Endothelial cell of umbilical vein (primary cell): Measurements from ENCODE around the gene ZP4. TPM values are rescaled to one million over a fixed set of nuclear protein-coding genes. Genes with fewer than 3 reads are reported as not detected.

Experiments used
- BruUV-seq: library from RNA; stranded (reverse); fragments of 400-500 nt; replicated peaks from 2 replicates; lab custom pipeline; 2021; lab: Mats Ljungman, UMichigan
- CTCF ChIA-PET: fragments of 300-600, 350-600 bp; sonication (Branson Sonifier 250); formaldehyde crosslinking; loops from one replicate; lab custom pipeline; 2021; ENCODE audit warnings: antibody characterized with exemption, inconsistent platforms; lab: Charles Lee
- POLR2A ChIA-PET: fragments of 300-600, 350-600 bp; sonication (Branson Sonifier 250); formaldehyde crosslinking; loops from one replicate; lab custom pipeline; 2021; ENCODE audit warnings: antibody characterized with exemption, inconsistent platforms; lab: Charles Lee
- DNase-seq: peaks from one replicate; pipeline ENCODE4 v3.0.0-alpha.2; 2011; ENCODE audit warnings: low read depth, low spot score
- FAIRE-seq: peaks from 2 replicates; lab custom pipeline; 2011; peaks lifted over from hg19 to GRCh38; lab: Jason Lieb, UNC
- H2AFZ ChIP-seq: 2 replicates; pipeline ENCODE4 v1.6.0; 2012; ENCODE audit warnings: low read depth, low read length, control low read depth, inconsistent platforms
- H3K27ac ChIP-seq: 2 replicates; pipeline ENCODE4 v1.5.1; 2011; ENCODE audit warnings: low read depth, mild to moderate bottlenecking, control low read depth, low read length, moderate library complexity; ENCODE audit not compliant: insufficient read depth
- H3K27me3 ChIP-seq, 2 experiments: 2 replicates each; pipeline versions ENCODE4 v1.6.0 to v1.6.1; 2011; ENCODE audit warnings: low read length in 2 of 2, mixed read lengths in 1 of 2; ENCODE audit not compliant: control insufficient read depth in 2 of 2, insufficient read depth in 2 of 2
- H3K36me3 ChIP-seq, 2 experiments: 2 replicates in 1 of 2; 3 replicates in 1 of 2; pipeline ENCODE4 v1.5.1; 2011; ENCODE audit warnings: low read length in 2 of 2, mild to moderate bottlenecking in 1 of 2, moderate library complexity in 1 of 2; ENCODE audit not compliant: control insufficient read depth in 2 of 2, insufficient read depth in 2 of 2; ENCODE audit errors: extremely low read depth in 1 of 2
- H3K4me1 ChIP-seq: 3 replicates; pipeline ENCODE4 v1.5.1; 2011; ENCODE audit warnings: mild to moderate bottlenecking, low read length; ENCODE audit not compliant: control insufficient read depth, insufficient read depth; ENCODE audit errors: extremely low read depth
- H3K4me2 ChIP-seq: 2 replicates; pipeline ENCODE4 v1.6.1; 2011; ENCODE audit warnings: low read length, control low read depth, mixed read lengths; ENCODE audit not compliant: insufficient read depth
- H3K4me3 ChIP-seq, 3 experiments: fragments of 200-600 bp in 1 of 3; sonication (generic), shearing (Covaris generic) in 1 of 3; replicated peaks in 1 of 3; 2 replicates each; pipeline ENCODE4 v1.5.1; 2011 to 2016; ENCODE audit warnings: control low read depth in 3 of 3, low read length in 3 of 3, mild to moderate bottlenecking in 2 of 3, inconsistent platforms in 1 of 3, low read depth in 1 of 3, moderate library complexity in 1 of 3; ENCODE audit not compliant: insufficient read depth in 1 of 3
- H3K79me2 ChIP-seq: 2 replicates; pipeline ENCODE4 v1.6.0; 2012; ENCODE audit warnings: low read length, inconsistent platforms; ENCODE audit not compliant: control insufficient read depth, insufficient read depth
- H3K9ac ChIP-seq: replicated peaks from 2 replicates; pipeline ENCODE3; 2011; ENCODE audit warnings: low read length, control low read depth; ENCODE audit not compliant: insufficient read depth; ENCODE audit errors: extremely low read depth
- H3K9me1 ChIP-seq: replicated peaks from 3 replicates; pipeline ENCODE4 v1.6.0; 2011; ENCODE audit warnings: mild to moderate bottlenecking, low read length; ENCODE audit not compliant: control insufficient read depth, insufficient read depth; ENCODE audit errors: extremely low read depth
- H3K9me3 ChIP-seq: replicated peaks from 2 replicates; pipeline ENCODE4 v1.5.1; 2012; ENCODE audit warnings: low read length, inconsistent platforms; ENCODE audit not compliant: control insufficient read depth, insufficient read depth
- H4K20me1 ChIP-seq: replicated peaks from 2 replicates; pipeline ENCODE3; 2011; ENCODE audit warnings: mild to moderate bottlenecking, low read length; ENCODE audit not compliant: control insufficient read depth, insufficient read depth; ENCODE audit errors: extremely low read depth
- CTCF ChIP-seq, 2 donors: IDR thresholded peaks; 1 replicate in 1 of 2; 2 replicates in 1 of 2; pipeline ENCODE4 v1.5.1; 2011; ENCODE audit warnings: low read length in 2 of 2, mild to moderate bottlenecking in 2 of 2, moderate library complexity in 2 of 2, control low read depth in 1 of 2, inconsistent platforms in 1 of 2, low read depth in 1 of 2; ENCODE audit not compliant: insufficient read depth in 1 of 2; ENCODE audit errors: extremely low read depth in 1 of 2
- EZH2 ChIP-seq: IDR thresholded peaks from 2 replicates; pipeline ENCODE4 v1.6.1; 2012; ENCODE audit warnings: borderline replicate concordance, low read depth, mild to moderate bottlenecking, moderate library complexity, low read length, inconsistent platforms; ENCODE audit not compliant: severe bottlenecking
- FOS ChIP-seq: IDR thresholded peaks from 2 replicates; pipeline ENCODE4 v1.6.1; 2011; ENCODE audit warnings: mild to moderate bottlenecking, low read length, moderate library complexity, borderline replicate concordance; ENCODE audit not compliant: insufficient read depth
- GATA2 ChIP-seq: IDR thresholded peaks from 2 replicates; pipeline ENCODE4 v1.7.0; 2011; ENCODE audit warnings: low read depth, mild to moderate bottlenecking, moderate library complexity, mixed read lengths, low read length; ENCODE audit not compliant: insufficient read length, insufficient read depth
- JUN ChIP-seq: IDR thresholded peaks from 2 replicates; pipeline ENCODE4 v1.6.1; 2011; ENCODE audit warnings: borderline replicate concordance, low read depth; ENCODE audit not compliant: insufficient read length, insufficient read depth
- MAX ChIP-seq: IDR thresholded peaks from 2 replicates; pipeline ENCODE4 v1.6.1; 2011; ENCODE audit not compliant: insufficient read depth, insufficient read length
- MYC ChIP-seq: IDR thresholded peaks from one replicate; pipeline ENCODE4 v1.6.1; 2011; ENCODE audit warnings: mild to moderate bottlenecking, low read depth, low read length
- POLR2A ChIP-seq: IDR thresholded peaks from 2 replicates; pipeline ENCODE4 v1.6.1; 2012; ENCODE audit warnings: low read depth, mild to moderate bottlenecking, control low read depth, low read length
- POLR2AphosphoS5 ChIP-seq: IDR thresholded peaks from 2 replicates; pipeline ENCODE4 v1.6.1; 2012; ENCODE audit warnings: low read depth, mild to moderate bottlenecking, control low read depth, low read length, moderate library complexity; ENCODE audit not compliant: insufficient read depth
- dilution Hi-C: fragments of 300-500 bp; cut with MboI; formaldehyde crosslinking; loops from one replicate; pipeline ENCODE4 v1.15.0; 2019; ENCODE audit warnings: low sequenced_read_pairs; ENCODE audit not compliant: extremely low pct_ligation_motif_present
- intact Hi-C: fragments of 100-400 bp; cut with micrococcal nuclease; formaldehyde crosslinking; loops from one replicate; pipeline ENCODE4 v1.10.0; 2022
- polyA plus RNA-seq, 4 experiments: library from polyadenylated mRNA; depleted of rRNA in 3 of 4; stranded (reverse) in 3 of 4; unstranded in 1 of 4; fragments of >200 nt; gene quantifications; 2 replicates each; pipeline versions ENCODE4 v1.2.1 to v1.2.3, GENCODE V29; 2011 to 2012; ENCODE audit warnings: missing spikeins in 1 of 4
- total RNA-seq: library from RNA; stranded (reverse); gene quantifications from 2 replicates; pipeline ENCODE4 v1.2.3, GENCODE V29; 2021

Gene ZP4
- total and polyA plus RNA-seq, 2 donors (not counting 3 experiments of a cell fraction or from before 2014, with no cell fraction given) = not detected

- H2AFZ ChIP-seq = no peak overlapping the region
- peaks cover 2% of the 10 kb centered on the region for H3K9me3 ChIP-seq
- no peaks in the 10 kb centered on the region for H3K4me1 ChIP-seq
- no peak overlapping the region for H3K27ac ChIP-seq
- TF ChIP-seq MYC = no peak
- TF ChIP-seq FOS = no peak
- no peak for TF ChIP-seq POLR2AphosphoS5
- TF ChIP-seq MAX = no peak
- no peak for TF ChIP-seq GATA2
- TF ChIP-seq POLR2A = no peak
- TF ChIP-seq JUN = no peak
- no peak for TF ChIP-seq EZH2
- no peak for TF ChIP-seq CTCF (IDR thresholded peaks at IDR 0.05; ENCODE audit: extremely low read depth in 1 of 2, insufficient read depth in 1 of 2, low read depth in 1 of 2, low read length in 2 of 2)
- dilution Hi-C loops = no loop called here
- CTCF ChIA-PET = no interaction called here
- no peaks in the 10 kb centered on the region for H3K36me3 ChIP-seq
- FAIRE-seq = no peak
- no peaks in the 10 kb centered on the region for H4K20me1 ChIP-seq
- POLR2A ChIA-PET = no interaction called here
- no peak for DNase-seq
- no TSS peak for BruUV-seq
- no peaks in the 10 kb centered on the region for H3K9me1 ChIP-seq
- H3K9ac ChIP-seq = no peak overlapping the region
- intact Hi-C loops = no loop called here
- no peaks in the 10 kb centered on the region for H3K27me3 ChIP-seq
- H3K4me2 ChIP-seq = no peak overlapping the region
- no peaks in the 10 kb centered on the region for H3K79me2 ChIP-seq
- no peak overlapping the region for H3K4me3 ChIP-seq
Observed at GRCh38 chr1:237921306-237921705, 30.6 kb upstream of the ZP4 start.
